RPMI7951 (cell line): ENCODE data around the gene CDKN2C. TPM values are rescaled to one million over a fixed set of nuclear protein-coding genes. Genes with fewer than 3 reads are reported as not detected.
"Not testable (repeated sequence)": the region's sequence is repeated elsewhere in the genome, so short reads cannot be mapped to it uniquely, and the experiment has no call there.

ENCODE experiments used
- DNase-seq: peaks from one replicate; pipeline ENCODE4 v3.0.0-alpha.2; 2012; ENCODE audit warnings: low read depth
- total RNA-seq: library from RNA; depleted of rRNA; stranded (reverse); fragments of >200 nt; shearing (Covaris generic); gene quantifications from 2 replicates; pipeline ENCODE4 v1.2.3, GENCODE V29; 2014; rRNA removed

CDKN2C gene
- total RNA-seq, result 108 and 133 TPM in 2 replicates

- DNase-seq, result peak; percentile 89
These were observed at the start of gene CDKN2C for GRCh38 chr1:50969611-50970508. Gene CDKN2C (plus strand): TSS chr1:50970245. CDS start chr1:50970369, 124 bp downstream.

- DNase-seq, result no peak
These were observed 49.6 kb upstream of the CDKN2C start for GRCh38 chr1:50920409-50920808.

- no peak for DNase-seq
These were observed 49.0 kb upstream of the CDKN2C start for GRCh38 chr1:50921029-50921428.

- DNase-seq, result no peak
These were observed 46.5 kb upstream of the CDKN2C start for GRCh38 chr1:50923564-50923963.

GRCh38 chr1:50929376-50929958 lies 40.6 kb upstream of the CDKN2C start:
- DNase-seq, result peak; percentile 43

GRCh38 chr1:50930193-50930592 lies 39.9 kb upstream of the CDKN2C start:
- DNase-seq, result no peak

- DNase-seq, result peak; percentile 2
These were observed 38.9 kb upstream of the CDKN2C start for GRCh38 chr1:50930965-50931737.

- DNase-seq, result not testable (repeated sequence)
These were observed 38.0 kb upstream of the CDKN2C start for GRCh38 chr1:50932043-50932442.

GRCh38 chr1:50933770-50934169 lies 36.3 kb upstream of the CDKN2C start:
- DNase-seq, result not testable (repeated sequence)

GRCh38 chr1:50934838-50935237 lies 35.2 kb upstream of the CDKN2C start:
- DNase-seq, result no peak

GRCh38 chr1:50935276-50935675 lies 34.8 kb upstream of the CDKN2C start:
- DNase-seq, result peak; percentile 36

GRCh38 chr1:50936321-50936720 lies 33.7 kb upstream of the CDKN2C start:
- no peak for DNase-seq

GRCh38 chr1:50940291-50940690 lies 29.8 kb upstream of the CDKN2C start:
- DNase-seq, result no peak

GRCh38 chr1:50942334-50942733 lies 27.7 kb upstream of the CDKN2C start:
- DNase-seq, result no peak

GRCh38 chr1:50949286-50949982 lies 20.6 kb upstream of the CDKN2C start:
- DNase-seq, result no peak

GRCh38 chr1:50950396-50950795 lies 19.6 kb upstream of the CDKN2C start:
- no peak for DNase-seq

- DNase-seq, result not testable (repeated sequence)
These were observed 17.5 kb upstream of the CDKN2C start for GRCh38 chr1:50952566-50952965.

- DNase-seq, result no peak
These were observed 14.9 kb upstream of the CDKN2C start for GRCh38 chr1:50955116-50955515.

- DNase-seq, result peak; percentile 54
These were observed 10.6 kb upstream of the CDKN2C start for GRCh38 chr1:50959303-50959912.

- peak; percentile 96 for DNase-seq
These were observed 9.9 kb upstream of the CDKN2C start, which contains the start of gene FAF1 for GRCh38 chr1:50959913-50960844. Gene FAF1 (minus strand): TSS chr1:50960267. CDS start chr1:50959811, 456 bp downstream.
